HEK293 (cell line): Measurements from ENCODE around the gene SPINT2.

ENCODE experiments used
- MYNN ChIP-seq: fragments of 450-650 bp; formaldehyde crosslinking; IDR thresholded peaks from 2 replicates; pipeline ENCODE4 v1.5.1; 2016; ENCODE audit warnings: missing biosample characterization, missing genetic modification characterization, borderline replicate concordance
- SALL2 ChIP-seq: fragments of 450-650 bp; formaldehyde crosslinking; IDR thresholded peaks from 2 replicates; pipeline ENCODE4 v1.5.0; 2017; ENCODE audit warnings: missing biosample characterization, mild to moderate bottlenecking, missing genetic modification characterization, borderline replicate concordance
- TRIM28 ChIP-seq: IDR thresholded peaks from 2 replicates; pipeline ENCODE4 v1.6.1; 2011; ENCODE audit warnings: low read length, control low read depth, borderline replicate concordance
- YY2 ChIP-seq: fragments of 450-650 bp; formaldehyde crosslinking; IDR thresholded peaks from 2 replicates; pipeline ENCODE4 v1.5.1; 2016; ENCODE audit warnings: missing biosample characterization, missing genetic modification characterization
- ZBTB17 ChIP-seq: fragments of 450-650 bp; formaldehyde crosslinking; IDR thresholded peaks from 2 replicates; pipeline ENCODE4 v1.5.1; 2016; ENCODE audit warnings: missing biosample characterization, missing genetic modification characterization
- ZEB2 ChIP-seq: fragments of 450-650 bp; formaldehyde crosslinking; IDR thresholded peaks from 2 replicates; pipeline ENCODE4 v1.5.1; 2016; ENCODE audit warnings: missing biosample characterization, missing genetic modification characterization
- ZNF157 ChIP-seq: fragments of 450-650 bp; formaldehyde crosslinking; IDR thresholded peaks from 2 replicates; pipeline ENCODE4 v1.5.1; 2016; ENCODE audit warnings: missing biosample characterization, missing genetic modification characterization
- ZNF174 ChIP-seq: fragments of 450-650 bp; formaldehyde crosslinking; IDR thresholded peaks from 2 replicates; pipeline ENCODE4 v1.5.0; 2017; ENCODE audit warnings: missing biosample characterization, mild to moderate bottlenecking, missing genetic modification characterization
- ZNF214 ChIP-seq: fragments of 450-650 bp; formaldehyde crosslinking; IDR thresholded peaks from 2 replicates; pipeline ENCODE4 v1.5.1; 2017; ENCODE audit warnings: missing biosample characterization, mild to moderate bottlenecking, missing genetic modification characterization, borderline replicate concordance
- ZNF335 ChIP-seq: fragments of 450-650 bp; formaldehyde crosslinking; conservative IDR thresholded peaks from 2 replicates; pipeline ENCODE4 v1.5.1; 2016; ENCODE audit warnings: missing biosample characterization, missing genetic modification characterization
- ZNF354C ChIP-seq: fragments of 450-650 bp; formaldehyde crosslinking; IDR thresholded peaks from 2 replicates; pipeline ENCODE4 v1.5.1; 2016; ENCODE audit warnings: missing biosample characterization, missing genetic modification characterization, low read depth, borderline replicate concordance
- ZNF514 ChIP-seq: fragments of 450-650 bp; formaldehyde crosslinking; IDR thresholded peaks from 2 replicates; pipeline ENCODE4 v1.5.1; 2016; ENCODE audit warnings: missing biosample characterization, missing genetic modification characterization
- ZNF548 ChIP-seq: fragments of 450-650 bp; formaldehyde crosslinking; IDR thresholded peaks from 2 replicates; pipeline ENCODE4 v1.5.1; 2016; ENCODE audit warnings: missing biosample characterization, missing genetic modification characterization
- ZNF549 ChIP-seq: fragments of 450-650 bp; IDR thresholded peaks from 2 replicates; pipeline ENCODE4 v1.5.1; 2018; ENCODE audit warnings: missing biosample characterization, missing genetic modification characterization, mild to moderate bottlenecking, inconsistent platforms, moderate library complexity
- ZNF571 ChIP-seq: fragments of 450-650 bp; formaldehyde crosslinking; IDR thresholded peaks from 2 replicates; pipeline ENCODE4 v1.5.0; 2017; ENCODE audit warnings: missing biosample characterization, missing genetic modification characterization
- ZNF629 ChIP-seq: fragments of 450-650 bp; formaldehyde crosslinking; IDR thresholded peaks from 2 replicates; pipeline ENCODE4 v1.5.1; 2017; ENCODE audit warnings: missing biosample characterization, missing genetic modification characterization
- ZNF843 ChIP-seq: fragments of 450-650 bp; formaldehyde crosslinking; IDR thresholded peaks from 2 replicates; pipeline ENCODE4 v1.5.1; 2016; ENCODE audit warnings: missing biosample characterization, missing genetic modification characterization
- ZXDB ChIP-seq: fragments of 450-650 bp; formaldehyde crosslinking; IDR thresholded peaks from 2 replicates; pipeline ENCODE4 v1.5.1; 2016; ENCODE audit warnings: missing biosample characterization, missing genetic modification characterization
- TF ChIP-seq, protein P1 (sequence below): fragments of 450-650 bp; formaldehyde crosslinking; IDR thresholded peaks from 2 replicates; pipeline ENCODE4 v1.5.1; 2016; ENCODE audit warnings: missing biosample characterization, missing genetic modification characterization
- TF ChIP-seq, protein P2 (sequence below): fragments of 450-650 bp; formaldehyde crosslinking; IDR thresholded peaks from 2 replicates; pipeline ENCODE4 v1.5.1; 2017; ENCODE audit warnings: missing biosample characterization, missing genetic modification characterization
- TF ChIP-seq, protein P3 (sequence below): fragments of 450-650 bp; formaldehyde crosslinking; IDR thresholded peaks from 2 replicates; pipeline ENCODE4 v1.5.1; 2017; ENCODE audit warnings: missing biosample characterization, missing genetic modification characterization
- TF ChIP-seq, protein P4 (sequence below): fragments of 450-650 bp; formaldehyde crosslinking; IDR thresholded peaks from 2 replicates; pipeline ENCODE4 v1.5.1; 2016; ENCODE audit warnings: missing biosample characterization, missing genetic modification characterization, borderline replicate concordance
- TF ChIP-seq, protein P5 (sequence below): fragments of 450-650 bp; formaldehyde crosslinking; IDR thresholded peaks from 2 replicates; pipeline ENCODE4 v1.5.1; 2016; ENCODE audit warnings: missing biosample characterization, missing genetic modification characterization
- TF ChIP-seq, protein P6 (sequence below): fragments of 450-650 bp; formaldehyde crosslinking; IDR thresholded peaks from 2 replicates; pipeline ENCODE4; 2016; ENCODE audit warnings: missing biosample characterization, missing genetic modification characterization
- TF ChIP-seq, protein P7 (sequence below): fragments of 450-650 bp; formaldehyde crosslinking; IDR thresholded peaks from 2 replicates; pipeline ENCODE4 v1.5.1; 2016; ENCODE audit warnings: missing biosample characterization, missing genetic modification characterization

SPINT2 gene

DNA sequence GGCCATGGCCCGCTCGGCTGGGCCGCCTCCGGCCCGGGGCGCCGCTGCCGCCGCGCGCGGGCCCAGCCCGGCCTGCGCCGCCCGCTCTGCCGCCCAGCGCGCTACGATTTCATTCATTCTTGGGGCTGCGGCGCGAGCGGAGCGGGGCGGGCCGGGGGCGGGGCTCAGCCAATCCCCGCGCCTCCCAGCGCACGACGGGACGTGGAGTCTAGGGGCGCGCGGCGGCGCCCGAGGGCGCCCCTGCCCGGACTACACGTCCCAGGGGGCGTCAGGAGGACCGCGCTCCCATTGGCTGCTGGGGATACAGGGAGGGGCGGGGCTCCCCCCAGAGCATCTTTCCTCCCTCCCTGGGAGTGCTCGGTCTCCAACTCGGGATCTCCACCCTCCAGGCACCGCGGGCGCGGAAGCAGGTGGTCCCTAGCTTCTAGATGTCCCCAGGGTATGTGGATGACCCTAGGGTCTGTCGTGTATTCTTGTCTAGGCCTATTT lies 34.7 kb upstream of the SPINT2 start (continued):
- TF ChIP-seq, protein P1, sequence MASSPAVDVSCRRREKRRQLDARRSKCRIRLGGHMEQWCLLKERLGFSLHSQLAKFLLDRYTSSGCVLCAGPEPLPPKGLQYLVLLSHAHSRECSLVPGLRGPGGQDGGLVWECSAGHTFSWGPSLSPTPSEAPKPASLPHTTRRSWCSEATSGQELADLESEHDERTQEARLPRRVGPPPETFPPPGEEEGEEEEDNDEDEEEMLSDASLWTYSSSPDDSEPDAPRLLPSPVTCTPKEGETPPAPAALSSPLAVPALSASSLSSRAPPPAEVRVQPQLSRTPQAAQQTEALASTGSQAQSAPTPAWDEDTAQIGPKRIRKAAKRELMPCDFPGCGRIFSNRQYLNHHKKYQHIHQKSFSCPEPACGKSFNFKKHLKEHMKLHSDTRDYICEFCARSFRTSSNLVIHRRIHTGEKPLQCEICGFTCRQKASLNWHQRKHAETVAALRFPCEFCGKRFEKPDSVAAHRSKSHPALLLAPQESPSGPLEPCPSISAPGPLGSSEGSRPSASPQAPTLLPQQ = peak; percentile 26; the same call in 1 of the 2 replicates
- TF ChIP-seq ZNF549 (tag by site-specific recombination) (no peak), ZNF174 (tag by site-specific recombination) (no peak), TRIM28 (no peak), ZNF629 (tag by site-specific recombination) (no peak), ZBTB17 (tag by site-specific recombination) (peak; percentile 53), ZNF354C (tag by site-specific recombination) (no peak), ZNF843 (tag by site-specific recombination) (no peak), ZNF214 (tag by site-specific recombination) (no peak), ZNF514 (tag by site-specific recombination) (no peak), ZNF157 (tag by site-specific recombination) (no peak), ZEB2 (tag by site-specific recombination) (no peak), ZNF571 (no peak), YY2 (tag by site-specific recombination) (no peak), ZXDB (tag by site-specific recombination) (peak; percentile 30), MYNN (tag by site-specific recombination) (no peak), SALL2 (tag by site-specific recombination) (no peak), ZNF548 (tag by site-specific recombination) (no peak), ZNF335 (tag by site-specific recombination) (no peak)
- TF ChIP-seq, protein P2, sequence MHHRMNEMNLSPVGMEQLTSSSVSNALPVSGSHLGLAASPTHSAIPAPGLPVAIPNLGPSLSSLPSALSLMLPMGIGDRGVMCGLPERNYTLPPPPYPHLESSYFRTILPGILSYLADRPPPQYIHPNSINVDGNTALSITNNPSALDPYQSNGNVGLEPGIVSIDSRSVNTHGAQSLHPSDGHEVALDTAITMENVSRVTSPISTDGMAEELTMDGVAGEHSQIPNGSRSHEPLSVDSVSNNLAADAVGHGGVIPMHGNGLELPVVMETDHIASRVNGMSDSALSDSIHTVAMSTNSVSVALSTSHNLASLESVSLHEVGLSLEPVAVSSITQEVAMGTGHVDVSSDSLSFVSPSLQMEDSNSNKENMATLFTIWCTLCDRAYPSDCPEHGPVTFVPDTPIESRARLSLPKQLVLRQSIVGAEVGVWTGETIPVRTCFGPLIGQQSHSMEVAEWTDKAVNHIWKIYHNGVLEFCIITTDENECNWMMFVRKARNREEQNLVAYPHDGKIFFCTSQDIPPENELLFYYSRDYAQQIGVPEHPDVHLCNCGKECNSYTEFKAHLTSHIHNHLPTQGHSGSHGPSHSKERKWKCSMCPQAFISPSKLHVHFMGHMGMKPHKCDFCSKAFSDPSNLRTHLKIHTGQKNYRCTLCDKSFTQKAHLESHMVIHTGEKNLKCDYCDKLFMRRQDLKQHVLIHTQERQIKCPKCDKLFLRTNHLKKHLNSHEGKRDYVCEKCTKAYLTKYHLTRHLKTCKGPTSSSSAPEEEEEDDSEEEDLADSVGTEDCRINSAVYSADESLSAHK (tag by site-specific recombination) = no peak
- TF ChIP-seq, protein P3, sequence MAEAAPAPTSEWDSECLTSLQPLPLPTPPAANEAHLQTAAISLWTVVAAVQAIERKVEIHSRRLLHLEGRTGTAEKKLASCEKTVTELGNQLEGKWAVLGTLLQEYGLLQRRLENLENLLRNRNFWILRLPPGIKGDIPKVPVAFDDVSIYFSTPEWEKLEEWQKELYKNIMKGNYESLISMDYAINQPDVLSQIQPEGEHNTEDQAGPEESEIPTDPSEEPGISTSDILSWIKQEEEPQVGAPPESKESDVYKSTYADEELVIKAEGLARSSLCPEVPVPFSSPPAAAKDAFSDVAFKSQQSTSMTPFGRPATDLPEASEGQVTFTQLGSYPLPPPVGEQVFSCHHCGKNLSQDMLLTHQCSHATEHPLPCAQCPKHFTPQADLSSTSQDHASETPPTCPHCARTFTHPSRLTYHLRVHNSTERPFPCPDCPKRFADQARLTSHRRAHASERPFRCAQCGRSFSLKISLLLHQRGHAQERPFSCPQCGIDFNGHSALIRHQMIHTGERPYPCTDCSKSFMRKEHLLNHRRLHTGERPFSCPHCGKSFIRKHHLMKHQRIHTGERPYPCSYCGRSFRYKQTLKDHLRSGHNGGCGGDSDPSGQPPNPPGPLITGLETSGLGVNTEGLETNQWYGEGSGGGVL (tag by site-specific recombination) = no peak
- TF ChIP-seq, protein P4, sequence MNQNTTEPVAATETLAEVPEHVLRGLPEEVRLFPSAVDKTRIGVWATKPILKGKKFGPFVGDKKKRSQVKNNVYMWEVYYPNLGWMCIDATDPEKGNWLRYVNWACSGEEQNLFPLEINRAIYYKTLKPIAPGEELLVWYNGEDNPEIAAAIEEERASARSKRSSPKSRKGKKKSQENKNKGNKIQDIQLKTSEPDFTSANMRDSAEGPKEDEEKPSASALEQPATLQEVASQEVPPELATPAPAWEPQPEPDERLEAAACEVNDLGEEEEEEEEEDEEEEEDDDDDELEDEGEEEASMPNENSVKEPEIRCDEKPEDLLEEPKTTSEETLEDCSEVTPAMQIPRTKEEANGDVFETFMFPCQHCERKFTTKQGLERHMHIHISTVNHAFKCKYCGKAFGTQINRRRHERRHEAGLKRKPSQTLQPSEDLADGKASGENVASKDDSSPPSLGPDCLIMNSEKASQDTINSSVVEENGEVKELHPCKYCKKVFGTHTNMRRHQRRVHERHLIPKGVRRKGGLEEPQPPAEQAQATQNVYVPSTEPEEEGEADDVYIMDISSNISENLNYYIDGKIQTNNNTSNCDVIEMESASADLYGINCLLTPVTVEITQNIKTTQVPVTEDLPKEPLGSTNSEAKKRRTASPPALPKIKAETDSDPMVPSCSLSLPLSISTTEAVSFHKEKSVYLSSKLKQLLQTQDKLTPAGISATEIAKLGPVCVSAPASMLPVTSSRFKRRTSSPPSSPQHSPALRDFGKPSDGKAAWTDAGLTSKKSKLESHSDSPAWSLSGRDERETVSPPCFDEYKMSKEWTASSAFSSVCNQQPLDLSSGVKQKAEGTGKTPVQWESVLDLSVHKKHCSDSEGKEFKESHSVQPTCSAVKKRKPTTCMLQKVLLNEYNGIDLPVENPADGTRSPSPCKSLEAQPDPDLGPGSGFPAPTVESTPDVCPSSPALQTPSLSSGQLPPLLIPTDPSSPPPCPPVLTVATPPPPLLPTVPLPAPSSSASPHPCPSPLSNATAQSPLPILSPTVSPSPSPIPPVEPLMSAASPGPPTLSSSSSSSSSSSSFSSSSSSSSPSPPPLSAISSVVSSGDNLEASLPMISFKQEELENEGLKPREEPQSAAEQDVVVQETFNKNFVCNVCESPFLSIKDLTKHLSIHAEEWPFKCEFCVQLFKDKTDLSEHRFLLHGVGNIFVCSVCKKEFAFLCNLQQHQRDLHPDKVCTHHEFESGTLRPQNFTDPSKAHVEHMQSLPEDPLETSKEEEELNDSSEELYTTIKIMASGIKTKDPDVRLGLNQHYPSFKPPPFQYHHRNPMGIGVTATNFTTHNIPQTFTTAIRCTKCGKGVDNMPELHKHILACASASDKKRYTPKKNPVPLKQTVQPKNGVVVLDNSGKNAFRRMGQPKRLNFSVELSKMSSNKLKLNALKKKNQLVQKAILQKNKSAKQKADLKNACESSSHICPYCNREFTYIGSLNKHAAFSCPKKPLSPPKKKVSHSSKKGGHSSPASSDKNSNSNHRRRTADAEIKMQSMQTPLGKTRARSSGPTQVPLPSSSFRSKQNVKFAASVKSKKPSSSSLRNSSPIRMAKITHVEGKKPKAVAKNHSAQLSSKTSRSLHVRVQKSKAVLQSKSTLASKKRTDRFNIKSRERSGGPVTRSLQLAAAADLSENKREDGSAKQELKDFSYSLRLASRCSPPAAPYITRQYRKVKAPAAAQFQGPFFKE (tag by site-specific recombination) = no peak
- TF ChIP-seq, protein P5, sequence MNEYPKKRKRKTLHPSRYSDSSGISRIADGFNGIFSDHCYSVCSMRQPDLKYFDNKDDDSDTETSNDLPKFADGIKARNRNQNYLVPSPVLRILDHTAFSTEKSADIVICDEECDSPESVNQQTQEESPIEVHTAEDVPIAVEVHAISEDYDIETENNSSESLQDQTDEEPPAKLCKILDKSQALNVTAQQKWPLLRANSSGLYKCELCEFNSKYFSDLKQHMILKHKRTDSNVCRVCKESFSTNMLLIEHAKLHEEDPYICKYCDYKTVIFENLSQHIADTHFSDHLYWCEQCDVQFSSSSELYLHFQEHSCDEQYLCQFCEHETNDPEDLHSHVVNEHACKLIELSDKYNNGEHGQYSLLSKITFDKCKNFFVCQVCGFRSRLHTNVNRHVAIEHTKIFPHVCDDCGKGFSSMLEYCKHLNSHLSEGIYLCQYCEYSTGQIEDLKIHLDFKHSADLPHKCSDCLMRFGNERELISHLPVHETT = no peak
- TF ChIP-seq, protein P6, sequence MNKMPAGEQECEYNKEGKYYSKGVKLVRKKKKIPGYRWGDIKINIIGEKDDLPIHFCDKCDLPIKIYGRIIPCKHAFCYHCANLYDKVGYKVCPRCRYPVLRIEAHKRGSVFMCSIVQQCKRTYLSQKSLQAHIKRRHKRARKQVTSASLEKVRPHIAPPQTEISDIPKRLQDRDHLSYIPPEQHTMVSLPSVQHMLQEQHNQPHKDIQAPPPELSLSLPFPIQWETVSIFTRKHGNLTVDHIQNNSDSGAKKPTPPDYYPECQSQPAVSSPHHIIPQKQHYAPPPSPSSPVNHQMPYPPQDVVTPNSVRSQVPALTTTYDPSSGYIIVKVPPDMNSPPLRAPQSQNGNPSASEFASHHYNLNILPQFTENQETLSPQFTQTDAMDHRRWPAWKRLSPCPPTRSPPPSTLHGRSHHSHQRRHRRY = no peak
- TF ChIP-seq, protein P7, sequence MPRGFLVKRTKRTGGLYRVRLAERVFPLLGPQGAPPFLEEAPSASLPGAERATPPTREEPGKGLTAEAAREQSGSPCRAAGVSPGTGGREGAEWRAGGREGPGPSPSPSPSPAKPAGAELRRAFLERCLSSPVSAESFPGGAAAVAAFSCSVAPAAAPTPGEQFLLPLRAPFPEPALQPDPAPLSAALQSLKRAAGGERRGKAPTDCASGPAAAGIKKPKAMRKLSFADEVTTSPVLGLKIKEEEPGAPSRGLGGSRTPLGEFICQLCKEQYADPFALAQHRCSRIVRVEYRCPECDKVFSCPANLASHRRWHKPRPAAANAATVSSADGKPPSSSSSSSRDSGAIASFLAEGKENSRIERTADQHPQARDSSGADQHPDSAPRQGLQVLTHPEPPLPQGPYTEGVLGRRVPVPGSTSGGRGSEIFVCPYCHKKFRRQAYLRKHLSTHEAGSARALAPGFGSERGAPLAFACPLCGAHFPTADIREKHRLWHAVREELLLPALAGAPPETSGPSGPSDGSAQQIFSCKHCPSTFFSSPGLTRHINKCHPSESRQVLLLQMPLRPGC (tag by site-specific recombination) = no peak
